Measurements from ENCODE around the gene NFYB.

DNA sequence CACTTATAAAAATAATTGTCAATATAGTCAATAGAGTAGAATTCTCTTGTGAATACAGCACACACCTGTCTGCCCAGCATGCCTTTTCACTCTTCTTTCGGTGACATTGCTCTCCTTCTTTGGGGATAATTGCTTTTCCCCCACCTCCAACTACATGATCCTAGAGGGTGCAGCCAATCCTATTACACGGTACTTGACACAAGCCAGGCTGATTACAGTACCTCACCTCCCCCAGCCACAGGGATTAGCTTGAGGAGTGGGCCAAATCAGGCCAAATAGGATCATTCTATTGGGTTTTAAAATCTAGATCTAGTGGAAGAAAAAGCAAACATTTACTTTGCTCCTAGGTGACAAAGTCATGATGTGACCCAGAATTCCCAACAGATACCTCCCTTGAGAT lies 16.8 kb upstream of the NFYB start:
- TF ChIP-seq, protein P1, sequence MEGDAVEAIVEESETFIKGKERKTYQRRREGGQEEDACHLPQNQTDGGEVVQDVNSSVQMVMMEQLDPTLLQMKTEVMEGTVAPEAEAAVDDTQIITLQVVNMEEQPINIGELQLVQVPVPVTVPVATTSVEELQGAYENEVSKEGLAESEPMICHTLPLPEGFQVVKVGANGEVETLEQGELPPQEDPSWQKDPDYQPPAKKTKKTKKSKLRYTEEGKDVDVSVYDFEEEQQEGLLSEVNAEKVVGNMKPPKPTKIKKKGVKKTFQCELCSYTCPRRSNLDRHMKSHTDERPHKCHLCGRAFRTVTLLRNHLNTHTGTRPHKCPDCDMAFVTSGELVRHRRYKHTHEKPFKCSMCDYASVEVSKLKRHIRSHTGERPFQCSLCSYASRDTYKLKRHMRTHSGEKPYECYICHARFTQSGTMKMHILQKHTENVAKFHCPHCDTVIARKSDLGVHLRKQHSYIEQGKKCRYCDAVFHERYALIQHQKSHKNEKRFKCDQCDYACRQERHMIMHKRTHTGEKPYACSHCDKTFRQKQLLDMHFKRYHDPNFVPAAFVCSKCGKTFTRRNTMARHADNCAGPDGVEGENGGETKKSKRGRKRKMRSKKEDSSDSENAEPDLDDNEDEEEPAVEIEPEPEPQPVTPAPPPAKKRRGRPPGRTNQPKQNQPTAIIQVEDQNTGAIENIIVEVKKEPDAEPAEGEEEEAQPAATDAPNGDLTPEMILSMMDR (IDR thresholded peaks at IDR 0.05) = no peak
- TF ChIP-seq POLR2A (IDR thresholded peaks at IDR 0.05) (no peak), POLR2AphosphoS5 (IDR thresholded peaks at IDR 0.05) (no peak)
